Astrocyte (in vitro differentiated cells and primary cell): ENCODE measurements around the gene CHN2. TPM values are rescaled to one million over a fixed set of nuclear protein-coding genes. Genes with fewer than 3 reads are reported as not detected.
A peak's percentile ranks its signal among the peaks of the same experiment; 100 is the strongest.
"Not testable (repeated sequence)": the region's sequence is repeated elsewhere in the genome, so short reads cannot be mapped to it uniquely, and the experiment has no call there.

Experiments
- DNase-seq: peaks from one replicate; pipeline ENCODE4 v3.0.0-alpha.2; 2010; ENCODE audit warnings: low read depth
- FAIRE-seq: peaks from 2 replicates; lab custom pipeline; 2011; peaks lifted over from hg19 to GRCh38; lab: Jason Lieb, UNC
- H2AFZ ChIP-seq: 2 replicates; pipeline ENCODE4 v1.6.0; 2012; ENCODE audit warnings: low read depth, low read length, inconsistent platforms
- H3K27ac ChIP-seq: 2 replicates; pipeline ENCODE4 v1.5.1; 2011; ENCODE audit warnings: low read depth, low read length, inconsistent platforms
- H3K27me3 ChIP-seq: 2 replicates; pipeline ENCODE4 v1.6.0; 2011; ENCODE audit warnings: low read length, inconsistent platforms; ENCODE audit not compliant: insufficient read depth
- H3K36me3 ChIP-seq: 2 replicates; pipeline ENCODE4 v1.5.1; 2011; ENCODE audit warnings: low read length, inconsistent platforms; ENCODE audit not compliant: insufficient read depth
- H3K4me1 ChIP-seq: 2 replicates; pipeline ENCODE4 v1.5.1; 2011; ENCODE audit warnings: low read length, inconsistent platforms; ENCODE audit not compliant: insufficient read depth
- H3K4me2 ChIP-seq: 2 replicates; pipeline ENCODE4 v1.6.0; 2012; ENCODE audit warnings: low read length, inconsistent platforms
- H3K4me3 ChIP-seq: 2 replicates; pipeline ENCODE4 v1.5.1; 2011; ENCODE audit warnings: low read depth, mild to moderate bottlenecking, low read length, inconsistent platforms; ENCODE audit not compliant: insufficient read depth
- H3K79me2 ChIP-seq: 2 replicates; pipeline ENCODE4 v1.6.0; 2012; ENCODE audit warnings: mild to moderate bottlenecking, low read length, inconsistent platforms; ENCODE audit not compliant: insufficient read depth
- H3K9ac ChIP-seq: 2 replicates; pipeline ENCODE4 v1.6.0; 2012; ENCODE audit warnings: mild to moderate bottlenecking, low read length, inconsistent platforms
- H3K9me3 ChIP-seq: 2 replicates; pipeline ENCODE4 v1.5.1; 2012; ENCODE audit warnings: low read depth, mild to moderate bottlenecking, low read length, inconsistent platforms; ENCODE audit not compliant: insufficient read depth
- H4K20me1 ChIP-seq: 2 replicates; pipeline ENCODE4 v1.6.0; 2012; ENCODE audit warnings: low read length, inconsistent platforms; ENCODE audit not compliant: insufficient read depth
- H3K27ac Mint-ChIP-seq: one replicate; pipeline ENCODE4 v1.8.0; 2021; ENCODE audit warnings: mild to moderate bottlenecking, mixed read lengths; ENCODE audit not compliant: unreplicated experiment
- H3K27me3 Mint-ChIP-seq: one replicate; pipeline ENCODE4 v1.8.0; 2021; ENCODE audit warnings: low read depth, mixed read lengths; ENCODE audit not compliant: unreplicated experiment
- H3K36me3 Mint-ChIP-seq: one replicate; pipeline ENCODE4 v1.8.0; 2021; ENCODE audit warnings: low read depth, mixed read lengths; ENCODE audit not compliant: unreplicated experiment
- H3K4me1 Mint-ChIP-seq: one replicate; pipeline ENCODE4 v1.8.0; 2021; ENCODE audit warnings: low read depth, mixed read lengths; ENCODE audit not compliant: unreplicated experiment
- H3K4me3 Mint-ChIP-seq: one replicate; pipeline ENCODE4 v1.8.0; 2021; ENCODE audit warnings: mild to moderate bottlenecking, moderate library complexity, mixed read lengths; ENCODE audit not compliant: unreplicated experiment
- H3K9me3 Mint-ChIP-seq: one replicate; pipeline ENCODE4 v1.8.0; 2021; ENCODE audit warnings: mild to moderate bottlenecking, mixed read lengths; ENCODE audit not compliant: unreplicated experiment
- EZH2 ChIP-seq: IDR thresholded peaks from 2 replicates; pipeline ENCODE4 v1.6.1; 2012; ENCODE audit warnings: mild to moderate bottlenecking, low read length, inconsistent platforms; ENCODE audit not compliant: insufficient read depth
- total RNA-seq: library from RNA; stranded (reverse); gene quantifications from 2 replicates; pipeline ENCODE4 v1.2.1, GENCODE V29; 2021
- TF ChIP-seq, protein P1 (sequence below): IDR thresholded peaks from 2 replicates; pipeline ENCODE4 v1.5.1; 2011; ENCODE audit warnings: low read depth, mild to moderate bottlenecking, inconsistent platforms, low read length, moderate library complexity; ENCODE audit not compliant: insufficient read depth

The CHN2 gene
- total RNA-seq, 1 donor from 2014 or later, result 2.5 TPM

DNA sequence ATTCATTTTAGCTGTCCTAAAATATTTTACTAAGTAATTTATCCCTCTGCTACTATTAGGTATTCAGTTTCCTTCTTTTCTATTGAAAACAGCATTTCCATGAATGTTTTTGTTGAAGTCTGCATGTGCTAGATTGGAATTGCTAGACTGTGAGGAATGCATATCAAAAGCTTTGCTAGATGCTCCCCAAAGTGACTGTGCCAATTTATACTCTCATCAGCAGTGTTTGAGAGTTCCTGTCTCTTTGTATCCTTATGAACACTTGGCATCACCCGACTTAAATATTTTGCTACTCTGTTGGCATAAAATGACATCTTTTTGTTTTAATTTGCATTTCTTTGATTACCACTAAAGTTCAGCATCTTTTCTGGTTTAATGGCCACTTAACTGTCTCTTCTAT lies 324.0 kb downstream of the CHN2 start:
- no peak overlapping the region for H2AFZ ChIP-seq
- no peak overlapping the region for H3K9ac ChIP-seq
- TF ChIP-seq EZH2, result no peak
- TF ChIP-seq, protein P1, sequence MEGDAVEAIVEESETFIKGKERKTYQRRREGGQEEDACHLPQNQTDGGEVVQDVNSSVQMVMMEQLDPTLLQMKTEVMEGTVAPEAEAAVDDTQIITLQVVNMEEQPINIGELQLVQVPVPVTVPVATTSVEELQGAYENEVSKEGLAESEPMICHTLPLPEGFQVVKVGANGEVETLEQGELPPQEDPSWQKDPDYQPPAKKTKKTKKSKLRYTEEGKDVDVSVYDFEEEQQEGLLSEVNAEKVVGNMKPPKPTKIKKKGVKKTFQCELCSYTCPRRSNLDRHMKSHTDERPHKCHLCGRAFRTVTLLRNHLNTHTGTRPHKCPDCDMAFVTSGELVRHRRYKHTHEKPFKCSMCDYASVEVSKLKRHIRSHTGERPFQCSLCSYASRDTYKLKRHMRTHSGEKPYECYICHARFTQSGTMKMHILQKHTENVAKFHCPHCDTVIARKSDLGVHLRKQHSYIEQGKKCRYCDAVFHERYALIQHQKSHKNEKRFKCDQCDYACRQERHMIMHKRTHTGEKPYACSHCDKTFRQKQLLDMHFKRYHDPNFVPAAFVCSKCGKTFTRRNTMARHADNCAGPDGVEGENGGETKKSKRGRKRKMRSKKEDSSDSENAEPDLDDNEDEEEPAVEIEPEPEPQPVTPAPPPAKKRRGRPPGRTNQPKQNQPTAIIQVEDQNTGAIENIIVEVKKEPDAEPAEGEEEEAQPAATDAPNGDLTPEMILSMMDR, result no peak
- H3K9me3 ChIP-seq, result no peaks in the 10 kb centered on the region
- H3K36me3 ChIP-seq, result no peaks in the 10 kb centered on the region
- no peaks in the 10 kb centered on the region for H3K36me3 Mint-ChIP-seq
- peaks cover 10% of the 10 kb centered on the region for H3K9me3 Mint-ChIP-seq
- H3K4me3 Mint-ChIP-seq, result no peak overlapping the region
- FAIRE-seq (no peak), DNase-seq (no peak)
- no peaks in the 10 kb centered on the region for H3K4me1 Mint-ChIP-seq
- no peaks in the 10 kb centered on the region for H3K79me2 ChIP-seq
- no peak overlapping the region for H3K27ac Mint-ChIP-seq
- H3K4me3 ChIP-seq, result no peak overlapping the region
- peaks cover 5% of the 10 kb centered on the region for H3K27me3 ChIP-seq
- H4K20me1 ChIP-seq, result no peaks in the 10 kb centered on the region
- H3K27me3 Mint-ChIP-seq, result peaks cover 4% of the 10 kb centered on the region
- no peaks in the 10 kb centered on the region for H3K4me1 ChIP-seq
- no peak overlapping the region for H3K4me2 ChIP-seq
- no peak overlapping the region for H3K27ac ChIP-seq

DNA sequence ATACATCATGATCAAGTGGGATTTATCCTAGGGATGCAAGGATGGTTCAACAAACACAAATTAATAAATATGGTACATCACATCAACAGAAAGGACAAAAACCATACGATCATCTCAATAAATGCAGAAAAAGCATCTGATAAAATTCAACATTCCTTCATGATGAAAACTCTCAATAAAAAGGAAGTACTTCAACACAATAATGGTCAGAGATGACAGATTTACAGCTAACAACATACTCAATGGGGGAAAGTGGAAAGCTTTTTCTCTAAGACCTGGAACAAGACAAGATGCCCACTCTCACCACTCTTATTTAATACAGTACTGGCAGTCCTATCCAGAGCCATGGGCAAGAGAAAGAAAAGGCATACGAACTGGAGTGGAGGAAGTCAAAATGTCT lies 329.2 kb downstream of the CHN2 start:
- Histone ChIP-seq H3K36me3 (no peaks in the 10 kb centered on the region), H2AFZ (no peak overlapping the region), H3K79me2 (no peaks in the 10 kb centered on the region), H3K9me3 (no peaks in the 10 kb centered on the region), H4K20me1 (no peaks in the 10 kb centered on the region), H3K9ac (no peak overlapping the region), H3K27me3 (no peaks in the 10 kb centered on the region), H3K4me3 (no peak overlapping the region), H3K4me2 (no peak overlapping the region), H3K27ac (no peak overlapping the region), H3K4me1 (no peaks in the 10 kb centered on the region)
- Mint-ChIP-seq H3K36me3 (no peaks in the 10 kb centered on the region), H3K4me1 (no peaks in the 10 kb centered on the region), H3K9me3 (peaks cover 9% of the 10 kb centered on the region), H3K4me3 (no peak overlapping the region), H3K27ac (no peak overlapping the region), H3K27me3 (no peaks in the 10 kb centered on the region)
- FAIRE-seq, result no peak
- no peak for DNase-seq
- TF ChIP-seq, protein P1, result no peak
- no peak for TF ChIP-seq EZH2

DNA sequence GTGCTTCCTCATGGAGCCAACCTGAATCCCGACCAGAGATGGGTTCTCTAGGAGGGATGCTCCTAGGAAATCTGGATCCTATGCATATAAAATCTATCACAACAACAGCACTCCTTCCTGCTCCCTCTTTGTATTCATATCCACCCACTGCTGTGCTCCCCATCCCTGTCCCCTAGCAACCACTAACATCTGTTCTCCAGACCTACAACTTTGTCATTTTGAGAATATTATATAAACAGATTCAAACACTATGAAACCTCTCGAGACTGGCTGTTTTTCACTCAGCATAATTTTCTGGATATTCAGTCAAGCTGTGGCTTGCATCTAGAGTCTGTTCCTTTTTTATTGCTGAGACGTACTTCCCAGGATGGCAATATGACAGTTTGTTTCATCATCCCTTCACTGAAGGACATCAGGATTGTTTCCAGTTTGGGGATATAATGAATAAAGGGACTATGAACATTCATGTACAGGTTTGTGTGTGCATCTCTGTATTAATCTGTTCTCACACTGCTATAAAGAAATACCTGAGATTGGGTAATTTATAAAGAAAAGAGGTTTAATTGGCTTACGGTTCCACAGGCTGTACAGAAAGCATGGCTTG lies 333.0 kb downstream of the CHN2 start:
- no peak overlapping the region for H3K4me3 ChIP-seq
- H3K4me2 ChIP-seq, result no peak overlapping the region
- Mint-ChIP-seq H3K27ac (peak overlapping the region; percentile 29), H3K36me3 (no peaks in the 10 kb centered on the region), H3K4me3 (no peak overlapping the region), H3K27me3 (no peaks in the 10 kb centered on the region), H3K4me1 (no peaks in the 10 kb centered on the region), H3K9me3 (peaks cover 13% of the 10 kb centered on the region)
- H3K79me2 ChIP-seq, result no peaks in the 10 kb centered on the region
- DNase-seq, result no peak
- FAIRE-seq, result no peak
- no peaks in the 10 kb centered on the region for H3K4me1 ChIP-seq
- H3K27me3 ChIP-seq, result no peaks in the 10 kb centered on the region
- H3K9me3 ChIP-seq, result no peaks in the 10 kb centered on the region
- H3K27ac ChIP-seq, result no peak overlapping the region
- H2AFZ ChIP-seq, result no peak overlapping the region
- TF ChIP-seq, protein P1, result no peak
- no peak for TF ChIP-seq EZH2
- H3K9ac ChIP-seq, result no peak overlapping the region
- H4K20me1 ChIP-seq, result no peaks in the 10 kb centered on the region
- no peaks in the 10 kb centered on the region for H3K36me3 ChIP-seq

DNA sequence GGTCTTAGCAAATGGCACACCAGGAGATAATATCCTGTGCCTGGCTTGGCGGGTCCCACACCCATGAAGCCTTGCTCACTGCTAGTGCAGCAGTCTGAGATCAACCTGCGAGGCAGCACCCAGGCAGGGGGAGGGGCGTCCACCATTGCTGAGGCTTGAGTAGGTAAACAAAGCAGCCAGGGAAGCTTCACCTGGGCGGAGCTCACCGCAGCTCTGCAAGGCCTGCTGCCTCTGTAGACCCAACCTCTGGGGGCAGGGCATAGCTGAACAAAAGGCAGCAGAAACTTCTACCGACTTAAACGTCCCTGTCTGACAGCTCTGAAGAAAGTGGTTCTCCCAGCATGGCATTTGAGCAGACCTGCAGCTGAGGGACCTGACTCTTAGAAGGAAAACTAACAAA lies 334.0 kb downstream of the CHN2 start:
- H3K27me3 ChIP-seq, H2AFZ ChIP-seq, H3K27ac Mint-ChIP-seq, H3K36me3 Mint-ChIP-seq, H3K4me3 Mint-ChIP-seq, H3K36me3 ChIP-seq, H3K79me2 ChIP-seq, FAIRE-seq, H3K27ac ChIP-seq, H3K9ac ChIP-seq, DNase-seq, H3K4me2 ChIP-seq, H4K20me1 ChIP-seq, H3K4me1 ChIP-seq, H3K4me1 Mint-ChIP-seq, H3K9me3 ChIP-seq, H3K27me3 Mint-ChIP-seq, H3K4me3 ChIP-seq: not testable (repeated sequence)
- H3K9me3 Mint-ChIP-seq, result peaks cover 14% of the 10 kb centered on the region
